Transverse colon (tissue), 4 donors: ENCODE data around the gene GRM4. TPM values are rescaled to one million over a fixed set of nuclear protein-coding genes. Genes with fewer than 3 reads are reported as not detected.

Experiments
- DNase-seq: peaks from one replicate; pipeline ENCODE4 v3.0.0-alpha.2; 2019
- H3K27ac ChIP-seq, 4 donors: fragments of 200-600 bp; sonication (generic); 2 replicates each; pipeline ENCODE4 v1.5.1; 2016 to 2018; ENCODE audit warnings: inconsistent platforms in 4 of 4
- H3K27me3 ChIP-seq: fragments of 200-600 bp; sonication (generic); 2 replicates; pipeline ENCODE4 v1.5.1; 2017; ENCODE audit warnings: inconsistent platforms
- H3K36me3 ChIP-seq, 4 donors: fragments of 200-600 bp; sonication (generic); 2 replicates each; pipeline ENCODE4 v1.5.1; 2017 to 2019; ENCODE audit warnings: inconsistent platforms in 4 of 4
- H3K4me1 ChIP-seq, 4 donors: fragments of 200-600 bp; sonication (generic); 2 replicates each; pipeline ENCODE4 v1.5.1; 2017 to 2020; ENCODE audit warnings: inconsistent platforms in 4 of 4
- H3K4me3 ChIP-seq, 4 donors: fragments of 200-600 bp; sonication (generic); 1 replicate in 1 of 4; 2 replicates in 3 of 4; pipeline versions ENCODE4 v1.5.1 to v1.6.1; 2017 to 2019; ENCODE audit warnings: inconsistent platforms in 4 of 4
- H3K9me3 ChIP-seq, 2 donors: fragments of 200-600 bp; sonication (generic); 2 replicates each; pipeline ENCODE4 v1.5.1; 2017 to 2019; ENCODE audit warnings: inconsistent platforms in 2 of 2
- CTCF ChIP-seq, 5 experiments: fragments of 200-600 bp in 3 of 5; fragments of 450-650 bp in 2 of 5; sonication (generic) in 3 of 5; IDR thresholded peaks; 1 replicate in 2 of 5; 2 replicates in 3 of 5; pipeline ENCODE4 v1.5.1; 2016 to 2017; ENCODE audit warnings: antibody characterized with exemption in 5 of 5, inconsistent platforms in 3 of 5, mild to moderate bottlenecking in 2 of 5, moderate library complexity in 1 of 5
- EP300 ChIP-seq: sonication (generic); formaldehyde crosslinking; IDR thresholded peaks from one replicate; pipeline ENCODE4 v1.6.1; 2017; ENCODE audit warnings: antibody characterized with exemption, low read depth
- POLR2A ChIP-seq: fragments of 450-650 bp; IDR thresholded peaks from one replicate; pipeline ENCODE4 v1.6.1; 2016; ENCODE audit warnings: antibody characterized with exemption, mild to moderate bottlenecking, moderate library complexity
- POLR2AphosphoS5 ChIP-seq, 3 donors: sonication (generic); formaldehyde crosslinking; IDR thresholded peaks; one replicate each; pipeline ENCODE4 v1.6.1; 2016; ENCODE audit warnings: antibody characterized with exemption in 3 of 3
- whole genome bisulfite sequencing, 2 donors: methylation state at CpG; one replicate each; pipeline ENCODE4 v1.1.5; 2018; ENCODE audit warnings: low coverage in 1 of 2; 5-methylcytosine and 5-hydroxymethylcytosine counted together
- in situ Hi-C, 4 donors: fragments of 200-750 bp; cut with MboI; loops; one replicate each; pipeline versions ENCODE4 v1.15.0 to v1.15.1; 2017; ENCODE audit warnings: low sequenced_read_pairs in 3 of 4, low pct_ligation_motif_present in 1 of 4, low pct_unique_long_range_greater_than_20kb in 1 of 4
- intact Hi-C: fragments of 100-400 bp; cut with DNase I; formaldehyde crosslinking; loops from one replicate; pipeline ENCODE4 v1.15.1; 2023; ENCODE audit warnings: low total_unique reads
- total RNA-seq, 4 donors: library from RNA; depleted of rRNA; stranded (reverse); fragments of >200 nt; gene quantifications; one replicate each; pipeline ENCODE4 v1.1.0, GENCODE V29; 2016

The GRM4 gene
- total RNA-seq, 4 donors from 2014 or later: not detected

- TF ChIP-seq POLR2A (no peak), EP300 (no peak), CTCF (IDR thresholded peaks at IDR 0.05) (no peak)
- WGBS, 2 donors: 45% methylated on average over 5 of the region's 5 CpGs; no CpG with 5 or more reads in 1 of the 2 donors
- Histone ChIP-seq H3K27ac (no peak overlapping the region), H3K4me1 (peaks cover 5 to 18% (median 8%) of the 10 kb centered on the region in 4 donors), H3K9me3 (no peaks in the 10 kb centered on the region), H3K36me3 (no peaks in the 10 kb centered on the region), H3K27me3 (peaks cover 91% of the 10 kb centered on the region), H3K4me3 (no peak overlapping the region)
- in situ Hi-C loops: no loop called here
- intact Hi-C loops: no loop called here
- no peak for DNase-seq
Measured at GRCh38 chr6:34138914-34139510, 6.9 kb downstream of the GRM4 start.

- DNase-seq: no peak
- intact Hi-C loops: no loop called here
- no peak for TF ChIP-seq POLR2AphosphoS5 (IDR thresholded peaks at IDR 0.05)
- TF ChIP-seq EP300: no peak
- no peak for TF ChIP-seq POLR2A
- TF ChIP-seq CTCF (IDR thresholded peaks at IDR 0.05): no peak
- Histone ChIP-seq H3K4me3 (no peak overlapping the region), H3K36me3 (no peaks in the 10 kb centered on the region), H3K27ac (no peak overlapping the region), H3K9me3 (no peaks in the 10 kb centered on the region), H3K4me1 (peaks cover 0 to 9% (median under 1%) of the 10 kb centered on the region in 4 donors), H3K27me3 (peaks cover 91% of the 10 kb centered on the region)
- in situ Hi-C loops: no loop called here
- 83 to 85% methylated on average over 1 to 4 of the region's 4 CpGs for WGBS, 2 donors
Measured at GRCh38 chr6:34138191-34138590, 7.7 kb downstream of the GRM4 start.

GRCh38 chr6:34135541-34135940 is 10.3 kb downstream of the GRM4 start:
- peaks cover 81% of the 10 kb centered on the region for H3K27me3 ChIP-seq
- DNase-seq: no peak
- TF ChIP-seq POLR2AphosphoS5 (IDR thresholded peaks at IDR 0.05) (no peak), POLR2A (no peak), CTCF (IDR thresholded peaks at IDR 0.05) (no peak), EP300 (no peak)
- in situ Hi-C loops: no loop called here
- intact Hi-C loops: no loop called here
- H3K9me3 ChIP-seq: no peaks in the 10 kb centered on the region
- H3K4me1 ChIP-seq: no peaks in the 10 kb centered on the region
- no peak overlapping the region for H3K27ac ChIP-seq
- WGBS, 2 donors: 67% methylated on average over 2 of the region's 2 CpGs; no CpG with 5 or more reads in 1 of the 2 donors
- no peaks in the 10 kb centered on the region for H3K36me3 ChIP-seq
- H3K4me3 ChIP-seq: no peak overlapping the region

GRCh38 chr6:34132486-34133185 is 13.3 kb downstream of the GRM4 start:
- Histone ChIP-seq H3K27me3 (peaks cover 55% of the 10 kb centered on the region), H3K36me3 (no peaks in the 10 kb centered on the region), H3K27ac (no peak overlapping the region), H3K4me3 (no peak overlapping the region), H3K9me3 (no peaks in the 10 kb centered on the region), H3K4me1 (no peaks in the 10 kb centered on the region)
- no peak for DNase-seq
- intact Hi-C loops (no loop called here), in situ Hi-C loops (no loop called here)
- WGBS, 2 donors: 10 to 55% methylated on average over 4 to 19 of the region's 20 CpGs
- TF ChIP-seq POLR2AphosphoS5 (IDR thresholded peaks at IDR 0.05) (no peak), CTCF (IDR thresholded peaks at IDR 0.05) (no peak), POLR2A (no peak), EP300 (no peak)
